RWPE1 (cell line): ENCODE measurements around the gene BMAL2.
A peak's percentile ranks its signal among the peaks of the same experiment; 100 is the strongest.

Source experiments
- CTCF ChIA-PET: fragments of 350-600 bp; sonication (Branson Sonifier 250); formaldehyde crosslinking; extraction: SDS; loops from one replicate; lab custom pipeline; 2021; lab: Yijun Ruan, JAX
- POLR2A ChIA-PET: fragments of 400-600 bp; formaldehyde crosslinking; extraction: SDS; loops from one replicate; lab custom pipeline; 2020; ENCODE audit warnings: antibody characterized with exemption; ENCODE audit not compliant: low non-redundant PET; lab: Yijun Ruan, JAX
- DNase-seq: peaks from one replicate; pipeline ENCODE4 v3.0.0; 2012; ENCODE audit warnings: low spot score
- H3K27ac ChIP-seq: fragments of 450-650 bp; 2 replicates; pipeline ENCODE4 v1.5.1; 2017
- CTCF ChIP-seq: fragments of 450-650 bp; conservative IDR thresholded peaks from 2 replicates; pipeline ENCODE4 v1.5.1; 2017; ENCODE audit warnings: low read depth, mild to moderate bottlenecking

Gene BMAL2

GRCh38 chr12:27299102-27299501 lies 33.5 kb upstream of the BMAL2 start:
- no peak overlapping the region for H3K27ac ChIP-seq
- no peak for DNase-seq
- ChIA-PET CTCF (no interaction called here), POLR2A (no interaction called here)
- no peak for TF ChIP-seq CTCF

GRCh38 chr12:27300226-27300625 lies 32.4 kb upstream of the BMAL2 start:
- CTCF ChIA-PET, result no interaction called here
- no peak for TF ChIP-seq CTCF

GRCh38 chr12:27303139-27304111 lies 29.2 kb upstream of the BMAL2 start:
- TF ChIP-seq CTCF, result no peak
- no peak for DNase-seq
- ChIA-PET CTCF (interaction anchor here (0.5 kb wide), 1 partner anchor 84 kb away, joined by 4 read pairs; no protein-coding TSS in a partner anchor), POLR2A (interaction anchor here (0.6 kb wide), 1 partner anchor 155 kb away, joined by 3 read pairs; no protein-coding TSS in a partner anchor)
- no peak overlapping the region for H3K27ac ChIP-seq

More at GRCh38 chr12:27300226-27300625, 32.4 kb upstream of the BMAL2 start:
- POLR2A ChIA-PET, result no interaction called here
- DNase-seq, result no peak
- no peak overlapping the region for H3K27ac ChIP-seq

GRCh38 chr12:27304856-27305255 lies 27.8 kb upstream of the BMAL2 start:
- DNase-seq, result no peak
- POLR2A ChIA-PET, result interaction anchor here (0.6 kb wide), 1 partner anchor 256 kb away, joined by 3 read pairs; no protein-coding TSS in a partner anchor
- no peak overlapping the region for H3K27ac ChIP-seq
- no peak for TF ChIP-seq CTCF
- CTCF ChIA-PET, result interaction anchor here (1.1 kb wide), 1 partner anchor 126 kb away, joined by 3 read pairs; no protein-coding TSS in a partner anchor

- ChIA-PET CTCF (interaction anchor here (0.5 to 1.3 kb wide), 23 partner anchors 9 to 1624 kb away, joined by 3 to 7 read pairs (median 3); partner anchors contain the start of gene BMAL2), POLR2A (interaction anchor here (0.6 kb wide), 1 partner anchor 11 kb away, joined by 4 read pairs; no protein-coding TSS in a partner anchor)
- TF ChIP-seq CTCF, result peak; percentile 51
- DNase-seq, result peak; percentile 10
- H3K27ac ChIP-seq, result no peak overlapping the region
These were observed 26.8 kb upstream of the BMAL2 start for GRCh38 chr12:27305673-27306456.
